ENCODE measurements around the gene CFAP57. TPM values are rescaled to one million over a fixed set of nuclear protein-coding genes. Genes with fewer than 3 reads are reported as not detected.

The CFAP57 gene
- total and polyA plus RNA-seq, 2 donors (not counting 1 experiment from before 2014, with no cell fraction given) = 0.07 to 0.44 TPM

DNA sequence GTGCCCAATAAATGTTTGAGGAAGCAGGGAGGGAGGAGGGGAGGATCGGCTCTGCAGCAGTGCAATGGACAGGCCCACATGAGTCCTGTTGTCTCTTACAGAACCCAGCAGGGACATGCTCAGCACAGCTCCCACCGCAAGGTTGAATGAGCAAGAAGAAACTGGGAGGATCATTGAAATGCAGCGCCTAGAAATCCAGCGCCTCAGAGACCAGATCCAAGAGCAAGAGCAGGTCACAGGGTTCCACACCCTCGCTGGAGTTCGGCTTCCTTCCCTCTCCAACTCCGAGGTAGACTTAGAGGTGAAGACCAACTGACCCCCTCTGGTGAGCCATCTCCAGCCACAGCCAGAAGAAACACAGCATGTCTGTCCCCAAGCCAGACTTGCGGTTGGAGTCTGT is 81.7 kb downstream of the CFAP57 start:
- 95% methylated on average over 8 of the region's 8 CpGs for WGBS (ENCODE audit: insufficient coverage)
- DNase-seq (no peak), ATAC-seq (ENCODE audit: low read depth) (no peak)
- Mint-ChIP-seq H3K27ac (no peak overlapping the region), H3K4me1 (no peaks in the 10 kb centered on the region), H3K27me3 (no peaks in the 10 kb centered on the region), H3K9me3 (ENCODE audit: insufficient read depth) (no peaks in the 10 kb centered on the region), H3K4me3 (no peak overlapping the region)
- TF ChIP-seq EZH2 (IDR thresholded peaks at IDR 0.05; ENCODE audit: borderline replicate concordance, insufficient read depth, low read depth, low read length, poor library complexity, severe bottlenecking) (no peak), CTCF (IDR thresholded peaks at IDR 0.05) (no peak)
- no peak overlapping the region for H3K9ac ChIP-seq (ENCODE audit: low read length)
- H3K4me1 ChIP-seq (ENCODE audit: control insufficient read depth in 2 of 2, insufficient read depth in 2 of 2, low read length in 2 of 2) = no peaks in the 10 kb centered on the region
- H3K79me2 ChIP-seq (ENCODE audit: control insufficient read depth, insufficient read depth, low read length) = no peaks in the 10 kb centered on the region
- H3K4me3 ChIP-seq (ENCODE audit: control extremely low read depth in 1 of 5, extremely low read depth in 1 of 5, insufficient read depth in 1 of 5, low read depth in 2 of 5, low read length in 4 of 5) = no peak overlapping the region
- ChIA-PET POLR2A (no interaction called here), CTCF (no interaction called here)
- H4K20me1 ChIP-seq (ENCODE audit: control insufficient read depth, insufficient read depth, low read length, poor library complexity, severe bottlenecking) = no peaks in the 10 kb centered on the region
- no peak overlapping the region for H3K27ac ChIP-seq (ENCODE audit: low read length in 2 of 2)
- no peak overlapping the region for H3K4me2 ChIP-seq (replicated peaks; ENCODE audit: low read depth, low read length, poor library complexity, severe bottlenecking)
- peaks cover 0 to 6% (median 2%) of the 10 kb centered on the region in 4 experiments for H3K27me3 ChIP-seq (replicated peaks in 1 of 4; ENCODE audit: control extremely low read depth in 1 of 4, control insufficient read depth in 3 of 4, insufficient read depth in 4 of 4, low read length in 3 of 4)
- H3K36me3 ChIP-seq (replicated peaks in 1 of 2; ENCODE audit: control extremely low read depth in 1 of 2, control insufficient read depth in 1 of 2, extremely low read depth in 1 of 2, insufficient read depth in 2 of 2, low read length in 1 of 2) = no peaks in the 10 kb centered on the region
- no peak overlapping the region for H2AFZ ChIP-seq (ENCODE audit: insufficient read depth, low read depth, low read length, poor library complexity, severe bottlenecking)
- intact Hi-C loops (cut with micrococcal nuclease) = no loop called here
- peaks cover 0 to 13% (median 7%) of the 10 kb centered on the region in 3 donors for H3K9me3 ChIP-seq (ENCODE audit: control extremely low read depth in 1 of 3, control insufficient read depth in 2 of 3, insufficient read depth in 1 of 3, low read length in 2 of 3)

DNA sequence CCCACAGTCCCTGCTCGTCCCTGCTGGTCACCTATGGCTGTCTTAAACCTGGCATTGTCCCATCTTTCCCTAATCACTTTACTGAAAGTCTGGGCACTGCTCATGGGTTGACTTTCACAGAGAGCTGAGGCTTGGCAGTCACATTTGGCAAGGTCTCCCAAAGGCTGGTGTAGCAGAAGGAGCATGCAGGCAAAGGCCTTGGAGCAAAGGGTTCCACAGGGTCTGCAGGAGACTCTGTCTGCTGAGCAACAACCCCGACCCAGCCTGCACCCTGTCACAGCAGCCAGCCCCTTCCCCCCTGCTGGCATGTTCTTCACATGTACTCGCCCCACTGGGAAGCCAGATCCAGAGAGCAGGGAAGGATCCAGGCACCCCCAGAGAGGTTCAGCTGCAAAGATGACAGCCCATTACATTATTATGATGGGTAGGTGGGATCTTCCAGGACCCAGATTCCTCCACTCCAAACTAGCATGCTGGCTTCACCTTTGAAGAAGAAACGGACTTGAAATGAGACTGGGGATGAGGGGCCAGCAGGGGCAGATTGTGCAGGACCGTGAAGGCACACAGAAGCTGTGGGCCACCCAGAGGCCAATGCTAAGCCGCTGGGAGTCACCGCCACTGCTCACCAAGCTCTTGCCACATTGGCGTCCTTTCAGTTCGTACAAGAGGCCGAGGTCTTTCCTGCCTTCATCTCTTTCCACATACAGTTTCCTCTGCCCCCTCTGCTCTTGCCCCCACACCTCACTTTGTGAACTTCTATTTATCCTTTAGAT is 83.5 kb downstream of the CFAP57 start:
- no peak overlapping the region for H3K4me2 ChIP-seq (replicated peaks; ENCODE audit: low read depth, low read length, poor library complexity, severe bottlenecking)
- POLR2A ChIA-PET = no interaction called here
- WGBS (ENCODE audit: insufficient coverage) = 75% methylated on average over 9 of the region's 10 CpGs

More for the DNA sequence above, 83.5 kb downstream of the CFAP57 start:
- Histone ChIP-seq H3K36me3 (replicated peaks in 1 of 2; ENCODE audit: control extremely low read depth in 1 of 2, control insufficient read depth in 1 of 2, extremely low read depth in 1 of 2, insufficient read depth in 2 of 2, low read length in 1 of 2) (no peaks in the 10 kb centered on the region), H3K27ac (ENCODE audit: low read length in 2 of 2) (no peak overlapping the region), H3K79me2 (ENCODE audit: control insufficient read depth, insufficient read depth, low read length) (no peaks in the 10 kb centered on the region), H3K9me3 (ENCODE audit: control extremely low read depth in 1 of 3, control insufficient read depth in 2 of 3, insufficient read depth in 1 of 3, low read length in 2 of 3) (peaks cover 0 to 13% (median 7%) of the 10 kb centered on the region in 3 donors), H2AFZ (ENCODE audit: insufficient read depth, low read depth, low read length, poor library complexity, severe bottlenecking) (no peak overlapping the region), H3K27me3 (replicated peaks in 1 of 4; ENCODE audit: control extremely low read depth in 1 of 4, control insufficient read depth in 3 of 4, insufficient read depth in 4 of 4, low read length in 3 of 4) (peaks cover 0 to 6% (median 2%) of the 10 kb centered on the region in 4 experiments), H3K4me3 (ENCODE audit: control extremely low read depth in 1 of 5, extremely low read depth in 1 of 5, insufficient read depth in 1 of 5, low read depth in 2 of 5, low read length in 4 of 5) (no peak overlapping the region), H3K4me1 (ENCODE audit: control insufficient read depth in 2 of 2, insufficient read depth in 2 of 2, low read length in 2 of 2) (no peaks in the 10 kb centered on the region), H4K20me1 (ENCODE audit: control insufficient read depth, insufficient read depth, low read length, poor library complexity, severe bottlenecking) (no peaks in the 10 kb centered on the region), H3K9ac (ENCODE audit: low read length) (no peak overlapping the region)
- Mint-ChIP-seq H3K9me3 (ENCODE audit: insufficient read depth) (no peaks in the 10 kb centered on the region), H3K4me3 (no peak overlapping the region), H3K27ac (no peak overlapping the region), H3K4me1 (no peaks in the 10 kb centered on the region), H3K27me3 (no peaks in the 10 kb centered on the region)
- no peak for DNase-seq
- TF ChIP-seq EZH2 (IDR thresholded peaks at IDR 0.05; ENCODE audit: borderline replicate concordance, insufficient read depth, low read depth, low read length, poor library complexity, severe bottlenecking) = no peak
- intact Hi-C loops (cut with micrococcal nuclease) = no loop called here
- no peak for ATAC-seq (ENCODE audit: low read depth)
- CTCF ChIA-PET = no interaction called here
